K562 (cell line): ENCODE results near the gene PUS7. TPM values are rescaled to one million over a fixed set of nuclear protein-coding genes. Genes with fewer than 3 reads are reported as not detected.

Experiments used
- ATAC-seq: fragments of 200-7000 bp; cut with Tn5 transposase; 3 replicates; pipeline ENCODE4 v1.9.1; 2020; ENCODE audit warnings: moderate library complexity
- BruUV-seq: library from RNA; stranded (reverse); fragments of 400-500 nt; replicated peaks from 2 replicates; lab custom pipeline; 2021; lab: Mats Ljungman, UMichigan
- CTCF ChIA-PET: fragments of 300-600 bp; formaldehyde crosslinking; extraction: SDS; loops from one replicate; lab custom pipeline; 2021; ENCODE audit warnings: low intra/inter-chr PET ratio; lab: Yijun Ruan, JAX
- POLR2A ChIA-PET: fragments of 300-600, 350-650 bp; sonication (Branson Sonifier 250); formaldehyde crosslinking; extraction: SDS; loops from one replicate; lab custom pipeline; 2021; ENCODE audit warnings: antibody characterized with exemption, inconsistent platforms; lab: Yijun Ruan, JAX
- DNase-seq, 4 experiments: peaks; one replicate each; pipeline versions ENCODE4 v3.0.0 to v3.0.0-alpha.2; 2011 to 2018; ENCODE audit warnings: low spot score in 3 of 4, mixed read lengths in 3 of 4; ENCODE audit errors: extremely low read depth in 1 of 4
- FAIRE-seq: peaks from 2 replicates; lab custom pipeline; 2011; peaks lifted over from hg19 to GRCh38; lab: Jason Lieb, UNC
- H2AFZ ChIP-seq: 2 replicates; pipeline ENCODE4 v1.6.0; 2011; ENCODE audit warnings: low read depth, low read length, control low read depth, inconsistent platforms
- H3K27ac ChIP-seq: fragments of 200-600 bp; 3 replicates; pipeline ENCODE4 v1.8.0; 2011; ENCODE audit warnings: low read depth, mild to moderate bottlenecking, control low read depth, inconsistent platforms, low read length, moderate library complexity, mixed read lengths; ENCODE audit errors: extremely low read depth
- H3K27me3 ChIP-seq, 2 experiments: fragments of 300-600 bp in 1 of 2; 2 replicates in 1 of 2; 3 replicates in 1 of 2; pipeline versions ENCODE4 v1.6.0 to v1.8.0; 2011; ENCODE audit warnings: inconsistent platforms in 2 of 2, low read length in 2 of 2, mild to moderate bottlenecking in 1 of 2, mixed read lengths in 1 of 2, moderate library complexity in 1 of 2; ENCODE audit not compliant: control insufficient read depth in 2 of 2, insufficient read depth in 2 of 2
- H3K36me3 ChIP-seq: fragments of 300-600 bp; 3 replicates; pipeline ENCODE4 v1.8.0; 2011; ENCODE audit warnings: mild to moderate bottlenecking, low read length, inconsistent platforms; ENCODE audit not compliant: control insufficient read depth, insufficient read depth
- H3K4me1 ChIP-seq, 2 experiments: fragments of 200-600 bp in 1 of 2; replicated peaks in 1 of 2; 2 replicates in 1 of 2; 3 replicates in 1 of 2; pipeline versions ENCODE4 v1.5.1 to v1.8.0; 2011; ENCODE audit warnings: inconsistent platforms in 2 of 2, low read length in 2 of 2, mild to moderate bottlenecking in 1 of 2, mixed read lengths in 1 of 2, moderate library complexity in 1 of 2; ENCODE audit not compliant: control insufficient read depth in 2 of 2, insufficient read depth in 2 of 2
- H3K4me2 ChIP-seq: 2 replicates; pipeline ENCODE4 v1.6.1; 2011; ENCODE audit warnings: low read length, control low read depth, inconsistent platforms, mixed read lengths; ENCODE audit not compliant: insufficient read depth
- H3K4me3 ChIP-seq: fragments of 200-600 bp; sonication (generic), shearing (Covaris generic); 2 replicates; pipeline ENCODE4 v1.5.1; 2016; ENCODE audit warnings: control low read depth, inconsistent platforms
- H3K79me2 ChIP-seq: fragments of 200-600 bp; 3 replicates; pipeline ENCODE4 v1.8.0; 2011; ENCODE audit warnings: low read length, inconsistent platforms; ENCODE audit not compliant: control insufficient read depth, insufficient read depth
- H3K9ac ChIP-seq, 2 experiments: 2 replicates each; pipeline versions ENCODE4 v1.6.0 to v1.6.1; 2011; ENCODE audit warnings: low read depth in 2 of 2, low read length in 2 of 2, control low read depth in 1 of 2, inconsistent platforms in 1 of 2, mild to moderate bottlenecking in 1 of 2, mixed read lengths in 1 of 2; ENCODE audit not compliant: insufficient read depth in 1 of 2
- H3K9me1 ChIP-seq: one replicate; pipeline ENCODE4 v1.6.0; 2011; ENCODE audit warnings: inconsistent platforms, mild to moderate bottlenecking, low read length, moderate library complexity; ENCODE audit not compliant: control insufficient read depth, insufficient read depth
- H3K9me3 ChIP-seq: replicated peaks from 2 replicates; pipeline ENCODE4 v1.5.1; 2011; ENCODE audit warnings: low read depth, low read length, inconsistent platforms; ENCODE audit not compliant: control insufficient read depth, insufficient read depth
- H4K20me1 ChIP-seq: replicated peaks from 2 replicates; pipeline ENCODE4 v1.6.1; 2011; ENCODE audit warnings: low read length, inconsistent platforms, mixed read lengths; ENCODE audit not compliant: control insufficient read depth, insufficient read depth
- CBX3 ChIP-seq, 2 experiments: IDR thresholded peaks; 1 replicate in 1 of 2; 2 replicates in 1 of 2; pipeline ENCODE4 v1.6.1; 2012; ENCODE audit warnings: inconsistent platforms in 2 of 2, low read length in 2 of 2, borderline replicate concordance in 1 of 2, control low read depth in 1 of 2
- ETV1 ChIP-seq: fragments of 450-650 bp; conservative IDR thresholded peaks from 2 replicates; pipeline ENCODE4 v1.6.1; 2016; ENCODE audit warnings: missing genetic modification characterization, control low read depth, low read depth, missing compliant biosample characterization
- ETV5 ChIP-seq: sonication (generic); formaldehyde crosslinking; IDR thresholded peaks from 2 replicates; pipeline ENCODE4 v1.4.0; 2020; ENCODE audit warnings: low read depth, mild to moderate bottlenecking, missing genetic modification reagents
- FOXA3 ChIP-seq, 2 experiments: fragments of 450-650 bp in 1 of 2; sonication (generic) in 1 of 2; formaldehyde crosslinking; IDR thresholded peaks in 1 of 2; conservative IDR thresholded peaks in 1 of 2; 2 replicates each; pipeline versions ENCODE4 v1.4.0 to v1.8.0; 2020 to 2022; ENCODE audit warnings: mild to moderate bottlenecking in 2 of 2, missing genetic modification reagents in 1 of 2
- HDAC2 ChIP-seq: fragments of 450-650 bp; IDR thresholded peaks from 2 replicates; pipeline ENCODE4 v1.6.1; 2016; ENCODE audit warnings: mild to moderate bottlenecking
- HSF4 ChIP-seq: fragments of 250-450 bp; sonication (Bioruptor Pico); IDR thresholded peaks from 2 replicates; pipeline ENCODE4 v2.1.2; 2022; ENCODE audit warnings: mild to moderate bottlenecking, moderate library complexity, borderline replicate concordance
- KHSRP ChIP-seq: fragments of 450-650 bp; IDR thresholded peaks from 2 replicates; pipeline ENCODE4 v1.6.1; 2017
- MYC ChIP-seq, 2 experiments: fragments of 250-450 bp in 1 of 2; sonication (Bioruptor Pico) in 1 of 2; IDR thresholded peaks; 2 replicates each; pipeline versions ENCODE4 v1.5.1 to v1.6.1; 2012 to 2021; ENCODE audit warnings: low read depth in 2 of 2, borderline replicate concordance in 1 of 2, improper control_type of control experiment in 1 of 2, low read length in 1 of 2, mild to moderate bottlenecking in 1 of 2, moderate library complexity in 1 of 2
- NELFE ChIP-seq: IDR thresholded peaks from 2 replicates; pipeline ENCODE4 v1.6.1; 2011; ENCODE audit warnings: mild to moderate bottlenecking; ENCODE audit not compliant: insufficient read depth, insufficient read length
- NR3C1 ChIP-seq: sonication (generic); formaldehyde crosslinking; IDR thresholded peaks from 2 replicates; pipeline ENCODE4 v1.8.1; 2022; ENCODE audit warnings: missing genetic modification reagents
- RNF2 ChIP-seq: sonication (generic); IDR thresholded peaks from 2 replicates; pipeline ENCODE4 v1.6.1; 2016
- SMARCC2 ChIP-seq: fragments of 450-650 bp; IDR thresholded peaks from 2 replicates; pipeline ENCODE4 v1.6.1; 2017; ENCODE audit warnings: antibody characterized with exemption, moderate library complexity, mild to moderate bottlenecking, low read depth
- STAT5A ChIP-seq: IDR thresholded peaks from 2 replicates; pipeline ENCODE4 v1.6.1; 2012; ENCODE audit warnings: low read length, inconsistent platforms, borderline replicate concordance
- TAL1 ChIP-seq: fragments of 450-650 bp; IDR thresholded peaks from 2 replicates; pipeline ENCODE4 v1.6.1; 2016; ENCODE audit warnings: mild to moderate bottlenecking
- TCF3 ChIP-seq: sonication (generic); formaldehyde crosslinking; IDR thresholded peaks from 2 replicates; pipeline ENCODE4 v1.4.0; 2020; ENCODE audit warnings: mild to moderate bottlenecking, missing genetic modification reagents
- U2AF2 ChIP-seq: fragments of 200-400 bp; formaldehyde crosslinking; optimal IDR thresholded peaks from 2 replicates; pipeline ENCODE3; 2017; ENCODE audit warnings: low read depth, mild to moderate bottlenecking, low read length
- ZNF77 ChIP-seq: fragments of 250-450 bp; sonication (Bioruptor Pico); IDR thresholded peaks from 2 replicates; pipeline ENCODE4 v1.5.0; 2020
- WGBS: fragments of 100-300 bp; shearing (Covaris generic); methylation state at CpG from one replicate; pipeline ENCODE4 v1.1.6; 2016; ENCODE audit warnings: low coverage, mixed read lengths; ENCODE audit not compliant: insufficient coverage; ENCODE audit errors: missing lambda C conversion rate; 5-methylcytosine and 5-hydroxymethylcytosine counted together
- in situ Hi-C: fragments of 300-500 bp; cut with MboI; formaldehyde crosslinking; loops from 4 replicates; pipeline ENCODE4 v1.15.0; 2018; ENCODE audit warnings: inconsistent platforms, mixed read lengths
- intact Hi-C: fragments of 100-400 bp; cut with micrococcal nuclease; formaldehyde crosslinking; loops from 2 replicates; pipeline ENCODE4 v1.14.2; 2022
- polyA plus RNA-seq, 8 experiments: library from polyadenylated mRNA; depleted of rRNA in 4 of 8; stranded (reverse) in 5 of 8; unstranded in 3 of 8; fragments of >200 nt; fragmentation: Nextera tagmentation in 2 of 8; fragmentation: Illumina TruSeq in 1 of 8; extraction: Ambion mirVana in 2 of 8; extraction: Trizol in 1 of 8; gene quantifications; 2 replicates each; pipeline versions ENCODE4 v1.2.1 to v1.2.3, GENCODE V29; 2011 to 2014; ENCODE audit warnings: inconsistent platforms in 1 of 8, missing spikeins in 1 of 8
- total RNA-seq, 7 experiments: library from RNA; depleted of rRNA in 6 of 7; stranded (reverse); fragments of >200 nt in 6 of 7; fragmentation: Illumina TruSeq in 2 of 7; extraction: Trizol in 2 of 7; gene quantifications; 2 replicates each; pipeline versions ENCODE4 v1.2.1 to v1.2.3, GENCODE V29; 2011 to 2021; ENCODE audit warnings: low replicate concordance in 1 of 7
- TF ChIP-seq, protein P1 (sequence below), 3 experiments: IDR thresholded peaks in 2 of 3; conservative IDR thresholded peaks in 1 of 3; 2 replicates each; pipeline ENCODE4 v1.5.1; 2011 to 2012; ENCODE audit warnings: low read length in 3 of 3, mild to moderate bottlenecking in 3 of 3, control low read depth in 2 of 3, improper control_type of control experiment in 1 of 3, inconsistent platforms in 1 of 3, low read depth in 1 of 3, mixed read lengths in 1 of 3, moderate library complexity in 1 of 3; ENCODE audit not compliant: insufficient read depth in 2 of 3

PUS7 gene
- total and polyA plus RNA-seq, 9 of the 15 experiments (the other 6 are each of a cell fraction or from before 2014, with no cell fraction given): 15.1 to 95.6 (median 63.2) TPM

- WGBS: 31% methylated on average over 6 of the region's 6 CpGs
- Histone ChIP-seq H3K9ac (no peak overlapping the region), H3K9me3 (no peaks in the 10 kb centered on the region), H3K27ac (peak overlapping the region; percentile 27; the same call in 2 of the 3 replicates), H3K36me3 (peaks cover 77% of the 10 kb centered on the region), H4K20me1 (no peaks in the 10 kb centered on the region), H3K4me2 (peak overlapping the region; percentile 42), H3K27me3 (no peaks in the 10 kb centered on the region), H3K4me1 (peaks cover 0 to 10% of the 10 kb centered on the region in 2 experiments; a peak in 2 of 5 replicates), H2AFZ (no peak overlapping the region), H3K79me2 (peaks cover 6% of the 10 kb centered on the region; the same call in 1 of the 3 replicates), H3K9me1 (no peaks in the 10 kb centered on the region), H3K4me3 (no peak overlapping the region)
- in situ Hi-C loops (no loop called here), intact Hi-C loops (loop anchor here (1.0 kb wide), 4 partner anchors 87 to 565 kb away; no protein-coding TSS in a partner anchor)
- peak; percentile 96 for ATAC-seq
- peak; percentile 33 to 83 (median 62) for DNase-seq
- no TSS peak for BruUV-seq
- POLR2A ChIA-PET: interaction anchor here (0.6 to 1.2 kb wide), 2 partner anchors 10 to 20 kb away, joined by 3 to 5 read pairs; no protein-coding TSS in a partner anchor
- CTCF ChIA-PET: interaction anchor here (0.5 to 2.3 kb wide), 11 partner anchors 57 to 1253 kb away, joined by 3 to 14 read pairs (median 5); no protein-coding TSS in a partner anchor
- peak; percentile 91 for FAIRE-seq
- TF ChIP-seq ZNF77: no peak
- TF ChIP-seq RNF2: no peak
- no peak for TF ChIP-seq NR3C1 (CRISPR knock-in tag)
- peak; percentile 91 for TF ChIP-seq TAL1
- peak; percentile 58; the same call in 1 of the 2 replicates for TF ChIP-seq ETV5
- TF ChIP-seq STAT5A: peak; percentile 60; the same call in 1 of the 2 replicates
- TF ChIP-seq NELFE: no peak
- no peak for TF ChIP-seq U2AF2
- TF ChIP-seq, protein P1, sequence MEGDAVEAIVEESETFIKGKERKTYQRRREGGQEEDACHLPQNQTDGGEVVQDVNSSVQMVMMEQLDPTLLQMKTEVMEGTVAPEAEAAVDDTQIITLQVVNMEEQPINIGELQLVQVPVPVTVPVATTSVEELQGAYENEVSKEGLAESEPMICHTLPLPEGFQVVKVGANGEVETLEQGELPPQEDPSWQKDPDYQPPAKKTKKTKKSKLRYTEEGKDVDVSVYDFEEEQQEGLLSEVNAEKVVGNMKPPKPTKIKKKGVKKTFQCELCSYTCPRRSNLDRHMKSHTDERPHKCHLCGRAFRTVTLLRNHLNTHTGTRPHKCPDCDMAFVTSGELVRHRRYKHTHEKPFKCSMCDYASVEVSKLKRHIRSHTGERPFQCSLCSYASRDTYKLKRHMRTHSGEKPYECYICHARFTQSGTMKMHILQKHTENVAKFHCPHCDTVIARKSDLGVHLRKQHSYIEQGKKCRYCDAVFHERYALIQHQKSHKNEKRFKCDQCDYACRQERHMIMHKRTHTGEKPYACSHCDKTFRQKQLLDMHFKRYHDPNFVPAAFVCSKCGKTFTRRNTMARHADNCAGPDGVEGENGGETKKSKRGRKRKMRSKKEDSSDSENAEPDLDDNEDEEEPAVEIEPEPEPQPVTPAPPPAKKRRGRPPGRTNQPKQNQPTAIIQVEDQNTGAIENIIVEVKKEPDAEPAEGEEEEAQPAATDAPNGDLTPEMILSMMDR (IDR thresholded peaks at IDR 0.05 in 2 of 3, conservative IDR thresholded peaks at IDR 0.05 in 1 of 3; ENCODE audit: insufficient read depth in 2 of 3, low read depth in 1 of 3, low read length in 3 of 3): peak; percentile 56 to 93 (median 77); a peak in 5 of 6 replicates
- no peak for TF ChIP-seq HDAC2
- TF ChIP-seq MYC (IDR thresholded peaks at IDR 0.05; ENCODE audit: low read depth, low read length): peak; percentile 41
- TF ChIP-seq MYC (CRISPR knock-in tag; IDR thresholded peaks at IDR 0.05; ENCODE audit: borderline replicate concordance, low read depth): no peak
- TF ChIP-seq ETV1 (tag): peak; percentile 71
- TF ChIP-seq CBX3 (IDR thresholded peaks at IDR 0.05; ENCODE audit: borderline replicate concordance in 1 of 2, low read length in 2 of 2): peak in 1 of 2 experiments; percentile 33; a peak in 1 of 3 replicates
- TF ChIP-seq FOXA3 (CRISPR knock-in tag; conservative IDR thresholded peaks at IDR 0.05 in 1 of 2, IDR thresholded peaks at IDR 0.05 in 1 of 2): peak; percentile 98 to 99
- peak; percentile 97 for TF ChIP-seq TCF3
- no peak for TF ChIP-seq KHSRP
- TF ChIP-seq HSF4 (CRISPR knock-in tag): no peak
- TF ChIP-seq SMARCC2: 0 out of 2 replicates have a peak, but pooled peaks have one; percentile 22
These were observed 34.2 kb downstream of the PUS7 start for GRCh38 chr7:105487579-105488571.
